Testis (tissue), 2 donors: Measurements from ENCODE around the gene NAMPT.

Experiments used
- POLR2A ChIP-seq: fragments of 450-650 bp; IDR thresholded peaks from one replicate; pipeline ENCODE4 v1.6.1; 2017; ENCODE audit warnings: antibody characterized with exemption, mild to moderate bottlenecking, moderate library complexity
- TF ChIP-seq, protein P1 (sequence below), 3 experiments: fragments of 450-650 bp in 2 of 3; fragments of 200-600 bp in 1 of 3; sonication (generic) in 1 of 3; IDR thresholded peaks; one replicate each; pipeline ENCODE4 v1.5.1; 2016 to 2019; ENCODE audit warnings: antibody characterized with exemption in 3 of 3, mild to moderate bottlenecking in 2 of 3, moderate library complexity in 1 of 3

GRCh38 chr7:106288263-106288662 lies 3.5 kb upstream of the NAMPT start:
- TF ChIP-seq, protein P1, sequence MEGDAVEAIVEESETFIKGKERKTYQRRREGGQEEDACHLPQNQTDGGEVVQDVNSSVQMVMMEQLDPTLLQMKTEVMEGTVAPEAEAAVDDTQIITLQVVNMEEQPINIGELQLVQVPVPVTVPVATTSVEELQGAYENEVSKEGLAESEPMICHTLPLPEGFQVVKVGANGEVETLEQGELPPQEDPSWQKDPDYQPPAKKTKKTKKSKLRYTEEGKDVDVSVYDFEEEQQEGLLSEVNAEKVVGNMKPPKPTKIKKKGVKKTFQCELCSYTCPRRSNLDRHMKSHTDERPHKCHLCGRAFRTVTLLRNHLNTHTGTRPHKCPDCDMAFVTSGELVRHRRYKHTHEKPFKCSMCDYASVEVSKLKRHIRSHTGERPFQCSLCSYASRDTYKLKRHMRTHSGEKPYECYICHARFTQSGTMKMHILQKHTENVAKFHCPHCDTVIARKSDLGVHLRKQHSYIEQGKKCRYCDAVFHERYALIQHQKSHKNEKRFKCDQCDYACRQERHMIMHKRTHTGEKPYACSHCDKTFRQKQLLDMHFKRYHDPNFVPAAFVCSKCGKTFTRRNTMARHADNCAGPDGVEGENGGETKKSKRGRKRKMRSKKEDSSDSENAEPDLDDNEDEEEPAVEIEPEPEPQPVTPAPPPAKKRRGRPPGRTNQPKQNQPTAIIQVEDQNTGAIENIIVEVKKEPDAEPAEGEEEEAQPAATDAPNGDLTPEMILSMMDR (IDR thresholded peaks at IDR 0.05): no peak
- TF ChIP-seq POLR2A: no peak
